CD4-positive, alpha-beta T cell (primary cell): ENCODE data around the gene TNS4. TPM values are rescaled to one million over a fixed set of nuclear protein-coding genes. Genes with fewer than 3 reads are reported as not detected.

ENCODE experiments used
- ATAC-seq: fragments of 200-7000 bp; cut with Tn5 transposase; one replicate; pipeline ENCODE4 v1.10.0; 2022; ENCODE audit warnings: mild to moderate bottlenecking; ENCODE audit not compliant: poor library complexity
- CTCF ChIA-PET: fragments of 350-600 bp; sonication (Branson Sonifier 250); formaldehyde crosslinking; loops from one replicate; lab custom pipeline; 2021; ENCODE audit warnings: antibody characterized with exemption, inconsistent platforms; lab: Charles Lee
- POLR2A ChIA-PET: fragments of 350-600 bp; sonication (Branson Sonifier 250); formaldehyde crosslinking; loops from one replicate; lab custom pipeline; 2021; ENCODE audit warnings: antibody characterized with exemption, inconsistent platforms; lab: Charles Lee
- DNase-seq, 14 experiments: peaks; one replicate each; pipeline ENCODE4 v3.0.0-alpha.2; 2013 to 2020; ENCODE audit warnings: mixed read lengths in 2 of 14
- H3K27ac ChIP-seq, 2 donors: one replicate each; pipeline versions ENCODE4 v1.5.1 to v1.7.0; 2013; ENCODE audit warnings: low read length in 2 of 2, low read depth in 1 of 2, mild to moderate bottlenecking in 1 of 2
- H3K27me3 ChIP-seq, 2 experiments: 1 replicate in 1 of 2; 2 replicates in 1 of 2; pipeline versions ENCODE4 v1.6.1 to v1.7.0; 2013; ENCODE audit warnings: low read length in 2 of 2, control low read depth in 1 of 2, mild to moderate bottlenecking in 1 of 2, moderate library complexity in 1 of 2; ENCODE audit not compliant: insufficient read depth in 2 of 2, control insufficient read depth in 1 of 2
- H3K36me3 ChIP-seq: one replicate; pipeline ENCODE4 v1.6.1; 2013; ENCODE audit warnings: low read length, control low read depth; ENCODE audit not compliant: insufficient read depth
- H3K4me1 ChIP-seq: one replicate; pipeline ENCODE4 v1.6.1; 2013; ENCODE audit warnings: low read length, control low read depth; ENCODE audit not compliant: insufficient read depth
- H3K4me3 ChIP-seq: one replicate; pipeline ENCODE4 v1.5.1; 2013; ENCODE audit warnings: mild to moderate bottlenecking, low read length, moderate library complexity
- H3K9me3 ChIP-seq, 2 experiments: 1 replicate in 1 of 2; 2 replicates in 1 of 2; pipeline versions ENCODE4 v1.6.1 to v1.7.0; 2013; ENCODE audit warnings: low read length in 2 of 2, mild to moderate bottlenecking in 2 of 2, control low read depth in 1 of 2, moderate library complexity in 1 of 2; ENCODE audit not compliant: control insufficient read depth in 1 of 2, insufficient read depth in 1 of 2
- H3K27ac Mint-ChIP-seq: one replicate; pipeline ENCODE4 v1.8.0; 2020; ENCODE audit warnings: mixed read lengths
- H3K27me3 Mint-ChIP-seq: one replicate; pipeline ENCODE4 v1.8.0; 2021; ENCODE audit warnings: mixed read lengths
- H3K36me3 Mint-ChIP-seq: one replicate; pipeline ENCODE4 v1.8.0; 2021; ENCODE audit warnings: low read depth, mixed read lengths
- H3K4me1 Mint-ChIP-seq: one replicate; pipeline ENCODE4 v1.8.0; 2021; ENCODE audit warnings: low read depth, mixed read lengths
- H3K4me3 Mint-ChIP-seq: one replicate; pipeline ENCODE4 v1.8.0; 2020; ENCODE audit warnings: mild to moderate bottlenecking, mixed read lengths
- H3K9me3 Mint-ChIP-seq: one replicate; pipeline ENCODE4 v1.8.0; 2020; ENCODE audit warnings: mixed read lengths
- CTCF ChIP-seq: fragments of 200-600 bp; IDR thresholded peaks from one replicate; pipeline ENCODE4 v1.8.0; 2022; ENCODE audit warnings: antibody characterized with exemption, mild to moderate bottlenecking
- intact Hi-C, 2 experiments: fragments of 100-400 bp; cut with DNase I in 1 of 2; cut with micrococcal nuclease in 1 of 2; formaldehyde crosslinking; loops; one replicate each; pipeline versions ENCODE4 v1.15.1 to v1.9.0; 2023 to 2025; cut with DNase I, micrococcal nuclease
- total RNA-seq, 174 experiments: library from RNA in 2 of 174; stranded (reverse) in 2 of 174; gene quantifications; one replicate each; pipeline ENCODE4 v1.2.3 and lab custom pipeline; 2021 to 2026

Gene TNS4
- total RNA-seq, 2 experiments from 2014 or later, result 3.0 to 4.2 TPM

GRCh38 chr17:40470932-40471828, 30.2 kb downstream of the TNS4 start:
- H3K9me3 Mint-ChIP-seq, result no peaks in the 10 kb centered on the region
- intact Hi-C loops, result no loop called here
- H3K27ac Mint-ChIP-seq, result no peak overlapping the region
- Histone ChIP-seq H3K4me3 (no peak overlapping the region), H3K27me3 (no peaks in the 10 kb centered on the region), H3K36me3 (no peaks in the 10 kb centered on the region), H3K9me3 (no peaks in the 10 kb centered on the region), H3K27ac (no peak overlapping the region), H3K4me1 (peaks cover 8% of the 10 kb centered on the region)
- H3K4me3 Mint-ChIP-seq, result no peak overlapping the region
- no peaks in the 10 kb centered on the region for H3K27me3 Mint-ChIP-seq
- POLR2A ChIA-PET, result no interaction called here
- TF ChIP-seq CTCF, result no peak
- ATAC-seq (no peak), DNase-seq (no peak)
- H3K4me1 Mint-ChIP-seq, result peaks cover 5% of the 10 kb centered on the region
- CTCF ChIA-PET, result no interaction called here
- H3K36me3 Mint-ChIP-seq, result no peaks in the 10 kb centered on the region

DNA sequence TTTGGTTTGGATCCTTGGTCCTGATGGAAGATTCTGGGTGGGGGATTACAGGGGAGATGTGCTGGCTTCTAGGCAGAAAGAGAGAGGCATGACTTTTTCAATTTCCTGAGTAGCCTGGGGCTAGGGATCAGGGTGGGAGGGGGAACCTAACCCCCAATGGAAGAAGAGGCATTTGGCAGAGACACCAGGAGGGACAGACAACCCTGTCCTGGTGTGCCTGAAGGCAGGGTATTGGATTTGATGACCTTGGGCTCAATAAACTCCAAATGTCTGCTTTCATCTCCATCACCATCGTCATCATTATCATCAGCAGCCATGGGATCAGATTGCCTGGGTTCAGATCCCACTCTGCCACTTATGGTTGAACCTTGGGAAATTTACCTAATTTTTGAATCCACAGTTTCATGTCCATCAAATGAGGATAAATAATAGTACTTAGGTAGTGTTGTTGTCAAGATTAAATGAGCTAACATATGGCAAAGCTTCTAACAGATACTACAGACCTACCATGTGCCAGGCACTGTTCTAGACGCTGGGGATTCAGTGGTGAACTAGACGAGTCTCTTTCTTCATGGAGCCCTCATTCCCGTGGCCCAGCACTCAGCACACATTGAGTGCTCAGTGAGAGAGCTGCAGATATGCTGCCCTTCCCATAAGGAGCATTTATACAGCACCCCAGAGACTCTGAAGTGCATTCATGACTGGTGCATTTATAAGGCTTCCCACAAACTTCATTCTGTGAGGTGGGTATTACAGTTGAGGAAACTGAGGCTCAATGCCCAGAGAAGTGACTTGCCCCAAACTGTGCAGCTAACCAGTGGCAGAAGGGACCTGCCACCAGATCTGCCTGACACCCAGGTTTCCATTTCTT, 31.4 kb downstream of the TNS4 start:
- Mint-ChIP-seq H3K4me1 (no peaks in the 10 kb centered on the region), H3K4me3 (no peak overlapping the region), H3K27ac (no peak overlapping the region), H3K9me3 (no peaks in the 10 kb centered on the region), H3K36me3 (no peaks in the 10 kb centered on the region), H3K27me3 (no peaks in the 10 kb centered on the region)
- no peak for DNase-seq
- intact Hi-C loops, result no loop called here
- H3K36me3 ChIP-seq, result no peaks in the 10 kb centered on the region
- ATAC-seq, result no peak
- no peaks in the 10 kb centered on the region for H3K9me3 ChIP-seq
- no peak for TF ChIP-seq CTCF
- ChIA-PET CTCF (no interaction called here), POLR2A (no interaction called here)
- H3K4me3 ChIP-seq, result no peak overlapping the region
- H3K27me3 ChIP-seq, result no peaks in the 10 kb centered on the region
- no peak overlapping the region for H3K27ac ChIP-seq
- H3K4me1 ChIP-seq, result peaks cover 2% of the 10 kb centered on the region

- Mint-ChIP-seq H3K4me1 (no peaks in the 10 kb centered on the region), H3K4me3 (no peak overlapping the region), H3K9me3 (no peaks in the 10 kb centered on the region), H3K36me3 (no peaks in the 10 kb centered on the region), H3K27ac (no peak overlapping the region), H3K27me3 (no peaks in the 10 kb centered on the region)
- no peak for ATAC-seq
- no peaks in the 10 kb centered on the region for H3K36me3 ChIP-seq
- no peak overlapping the region for H3K4me3 ChIP-seq
- ChIA-PET CTCF (interaction anchor here (0.6 kb wide), 1 partner anchor 921 kb away, joined by 3 read pairs; no protein-coding TSS in a partner anchor), POLR2A (interaction anchor here (1.0 kb wide), 1 partner anchor 65 kb away, joined by 3 read pairs; no protein-coding TSS in a partner anchor)
- no peaks in the 10 kb centered on the region for H3K9me3 ChIP-seq
- no peak overlapping the region for H3K27ac ChIP-seq
- TF ChIP-seq CTCF, result no peak
- intact Hi-C loops, result no loop called here
- DNase-seq, result no peak
- H3K27me3 ChIP-seq, result no peaks in the 10 kb centered on the region
- peaks cover 2% of the 10 kb centered on the region for H3K4me1 ChIP-seq
These were observed 32.9 kb downstream of the TNS4 start for GRCh38 chr17:40468560-40468959.
